ENCODE data around the gene PHOX2A.

PHOX2A gene

DNA sequence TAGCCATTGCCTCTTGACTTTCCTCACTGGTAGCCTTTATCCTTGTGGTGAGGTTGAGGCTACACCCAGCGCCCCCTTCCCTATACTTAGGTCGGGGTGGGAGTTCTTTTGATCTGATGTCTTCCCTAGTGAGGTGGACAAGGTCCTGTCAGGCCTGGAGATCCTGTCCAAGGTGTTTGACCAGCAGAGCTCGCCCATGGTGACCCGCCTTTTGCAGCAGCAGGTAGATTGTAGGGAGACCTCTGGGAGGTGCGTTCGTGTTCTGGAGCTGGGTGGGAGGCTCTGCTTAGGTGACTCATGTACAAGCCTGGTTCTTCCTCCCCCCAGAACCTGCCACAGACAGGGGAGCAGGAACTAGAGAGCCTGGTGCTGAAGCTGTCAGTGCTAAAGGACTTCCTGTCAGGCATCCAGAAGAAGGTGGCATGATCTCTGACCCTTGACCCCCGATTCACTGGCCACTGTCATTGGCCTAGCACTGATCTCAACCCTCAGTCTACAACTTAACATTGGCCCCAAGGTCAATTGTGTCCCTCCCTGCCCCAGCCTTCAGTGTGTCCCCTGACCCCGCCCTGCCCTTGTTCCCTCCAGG lies 14.5 kb downstream of the PHOX2A start:
- no peak for TF ChIP-seq BACH2 (CRISPR knock-in tag; IDR thresholded peaks at IDR 0.05; ENCODE audit: borderline replicate concordance)
- TF ChIP-seq ZNF70 (CRISPR knock-in tag; IDR thresholded peaks at IDR 0.05), result no peak
- TF ChIP-seq, protein P1, sequence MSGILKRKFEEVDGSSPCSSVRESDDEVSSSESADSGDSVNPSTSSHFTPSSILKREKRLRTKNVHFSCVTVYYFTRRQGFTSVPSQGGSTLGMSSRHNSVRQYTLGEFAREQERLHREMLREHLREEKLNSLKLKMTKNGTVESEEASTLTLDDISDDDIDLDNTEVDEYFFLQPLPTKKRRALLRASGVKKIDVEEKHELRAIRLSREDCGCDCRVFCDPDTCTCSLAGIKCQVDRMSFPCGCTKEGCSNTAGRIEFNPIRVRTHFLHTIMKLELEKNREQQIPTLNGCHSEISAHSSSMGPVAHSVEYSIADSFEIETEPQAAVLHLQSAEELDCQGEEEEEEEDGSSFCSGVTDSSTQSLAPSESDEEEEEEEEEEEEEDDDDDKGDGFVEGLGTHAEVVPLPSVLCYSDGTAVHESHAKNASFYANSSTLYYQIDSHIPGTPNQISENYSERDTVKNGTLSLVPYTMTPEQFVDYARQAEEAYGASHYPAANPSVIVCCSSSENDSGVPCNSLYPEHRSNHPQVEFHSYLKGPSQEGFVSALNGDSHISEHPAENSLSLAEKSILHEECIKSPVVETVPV (CRISPR knock-in tag; IDR thresholded peaks at IDR 0.05), result no peak
- no peak for TF ChIP-seq TCF4 (CRISPR knock-in tag; IDR thresholded peaks at IDR 0.05; ENCODE audit: borderline replicate concordance)
- TF ChIP-seq, protein P2, sequence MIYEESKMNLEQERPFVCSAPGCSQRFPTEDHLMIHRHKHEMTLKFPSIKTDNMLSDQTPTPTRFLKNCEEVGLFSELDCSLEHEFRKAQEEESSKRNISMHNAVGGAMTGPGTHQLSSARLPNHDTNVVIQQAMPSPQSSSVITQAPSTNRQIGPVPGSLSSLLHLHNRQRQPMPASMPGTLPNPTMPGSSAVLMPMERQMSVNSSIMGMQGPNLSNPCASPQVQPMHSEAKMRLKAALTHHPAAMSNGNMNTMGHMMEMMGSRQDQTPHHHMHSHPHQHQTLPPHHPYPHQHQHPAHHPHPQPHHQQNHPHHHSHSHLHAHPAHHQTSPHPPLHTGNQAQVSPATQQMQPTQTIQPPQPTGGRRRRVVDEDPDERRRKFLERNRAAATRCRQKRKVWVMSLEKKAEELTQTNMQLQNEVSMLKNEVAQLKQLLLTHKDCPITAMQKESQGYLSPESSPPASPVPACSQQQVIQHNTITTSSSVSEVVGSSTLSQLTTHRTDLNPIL (CRISPR knock-in tag; IDR thresholded peaks at IDR 0.05; ENCODE audit: low read depth), result no peak
- no peak for TF ChIP-seq ZFP30 (CRISPR knock-in tag; IDR thresholded peaks at IDR 0.05)
- no peak for TF ChIP-seq ARNTL (CRISPR knock-in tag; IDR thresholded peaks at IDR 0.05; ENCODE audit: borderline replicate concordance, low read depth)
- TF ChIP-seq GLIS3 (CRISPR knock-in tag; IDR thresholded peaks at IDR 0.05), result no peak
- TF ChIP-seq CSDC2 (CRISPR knock-in tag; IDR thresholded peaks at IDR 0.05), result no peak
- TF ChIP-seq ZC3H10 (CRISPR knock-in tag; IDR thresholded peaks at IDR 0.05), result no peak
- no peak for TF ChIP-seq OSR1 (CRISPR knock-in tag; IDR thresholded peaks at IDR 0.05)
- TF ChIP-seq, protein P3, sequence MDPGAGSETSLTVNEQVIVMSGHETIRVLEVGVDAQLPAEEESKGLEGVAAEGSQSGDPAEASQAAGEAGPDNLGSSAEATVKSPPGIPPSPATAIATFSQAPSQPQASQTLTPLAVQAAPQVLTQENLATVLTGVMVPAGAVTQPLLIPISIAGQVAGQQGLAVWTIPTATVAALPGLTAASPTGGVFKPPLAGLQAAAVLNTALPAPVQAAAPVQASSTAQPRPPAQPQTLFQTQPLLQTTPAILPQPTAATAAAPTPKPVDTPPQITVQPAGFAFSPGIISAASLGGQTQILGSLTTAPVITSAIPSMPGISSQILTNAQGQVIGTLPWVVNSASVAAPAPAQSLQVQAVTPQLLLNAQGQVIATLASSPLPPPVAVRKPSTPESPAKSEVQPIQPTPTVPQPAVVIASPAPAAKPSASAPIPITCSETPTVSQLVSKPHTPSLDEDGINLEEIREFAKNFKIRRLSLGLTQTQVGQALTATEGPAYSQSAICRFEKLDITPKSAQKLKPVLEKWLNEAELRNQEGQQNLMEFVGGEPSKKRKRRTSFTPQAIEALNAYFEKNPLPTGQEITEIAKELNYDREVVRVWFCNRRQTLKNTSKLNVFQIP (CRISPR knock-in tag; IDR thresholded peaks at IDR 0.05; ENCODE audit: borderline replicate concordance, low read depth), result no peak
- TF ChIP-seq RARB (CRISPR knock-in tag; IDR thresholded peaks at IDR 0.05), result no peak
- TF ChIP-seq ZFP3 (CRISPR knock-in tag; IDR thresholded peaks at IDR 0.05), result no peak
- TF ChIP-seq, protein P4, sequence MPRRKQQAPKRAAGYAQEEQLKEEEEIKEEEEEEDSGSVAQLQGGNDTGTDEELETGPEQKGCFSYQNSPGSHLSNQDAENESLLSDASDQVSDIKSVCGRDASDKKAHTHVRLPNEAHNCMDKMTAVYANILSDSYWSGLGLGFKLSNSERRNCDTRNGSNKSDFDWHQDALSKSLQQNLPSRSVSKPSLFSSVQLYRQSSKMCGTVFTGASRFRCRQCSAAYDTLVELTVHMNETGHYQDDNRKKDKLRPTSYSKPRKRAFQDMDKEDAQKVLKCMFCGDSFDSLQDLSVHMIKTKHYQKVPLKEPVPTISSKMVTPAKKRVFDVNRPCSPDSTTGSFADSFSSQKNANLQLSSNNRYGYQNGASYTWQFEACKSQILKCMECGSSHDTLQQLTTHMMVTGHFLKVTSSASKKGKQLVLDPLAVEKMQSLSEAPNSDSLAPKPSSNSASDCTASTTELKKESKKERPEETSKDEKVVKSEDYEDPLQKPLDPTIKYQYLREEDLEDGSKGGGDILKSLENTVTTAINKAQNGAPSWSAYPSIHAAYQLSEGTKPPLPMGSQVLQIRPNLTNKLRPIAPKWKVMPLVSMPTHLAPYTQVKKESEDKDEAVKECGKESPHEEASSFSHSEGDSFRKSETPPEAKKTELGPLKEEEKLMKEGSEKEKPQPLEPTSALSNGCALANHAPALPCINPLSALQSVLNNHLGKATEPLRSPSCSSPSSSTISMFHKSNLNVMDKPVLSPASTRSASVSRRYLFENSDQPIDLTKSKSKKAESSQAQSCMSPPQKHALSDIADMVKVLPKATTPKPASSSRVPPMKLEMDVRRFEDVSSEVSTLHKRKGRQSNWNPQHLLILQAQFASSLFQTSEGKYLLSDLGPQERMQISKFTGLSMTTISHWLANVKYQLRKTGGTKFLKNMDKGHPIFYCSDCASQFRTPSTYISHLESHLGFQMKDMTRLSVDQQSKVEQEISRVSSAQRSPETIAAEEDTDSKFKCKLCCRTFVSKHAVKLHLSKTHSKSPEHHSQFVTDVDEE (CRISPR knock-in tag; IDR thresholded peaks at IDR 0.05), result no peak
- no peak for TF ChIP-seq ZNF8 (CRISPR knock-in tag; IDR thresholded peaks at IDR 0.05)
- TF ChIP-seq PPARA (CRISPR knock-in tag; IDR thresholded peaks at IDR 0.05; ENCODE audit: borderline replicate concordance), result no peak
- TF ChIP-seq, protein P5, sequence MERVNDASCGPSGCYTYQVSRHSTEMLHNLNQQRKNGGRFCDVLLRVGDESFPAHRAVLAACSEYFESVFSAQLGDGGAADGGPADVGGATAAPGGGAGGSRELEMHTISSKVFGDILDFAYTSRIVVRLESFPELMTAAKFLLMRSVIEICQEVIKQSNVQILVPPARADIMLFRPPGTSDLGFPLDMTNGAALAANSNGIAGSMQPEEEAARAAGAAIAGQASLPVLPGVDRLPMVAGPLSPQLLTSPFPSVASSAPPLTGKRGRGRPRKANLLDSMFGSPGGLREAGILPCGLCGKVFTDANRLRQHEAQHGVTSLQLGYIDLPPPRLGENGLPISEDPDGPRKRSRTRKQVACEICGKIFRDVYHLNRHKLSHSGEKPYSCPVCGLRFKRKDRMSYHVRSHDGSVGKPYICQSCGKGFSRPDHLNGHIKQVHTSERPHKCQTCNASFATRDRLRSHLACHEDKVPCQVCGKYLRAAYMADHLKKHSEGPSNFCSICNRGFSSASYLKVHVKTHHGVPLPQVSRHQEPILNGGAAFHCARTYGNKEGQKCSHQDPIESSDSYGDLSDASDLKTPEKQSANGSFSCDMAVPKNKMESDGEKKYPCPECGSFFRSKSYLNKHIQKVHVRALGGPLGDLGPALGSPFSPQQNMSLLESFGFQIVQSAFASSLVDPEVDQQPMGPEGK (CRISPR knock-in tag; IDR thresholded peaks at IDR 0.05; ENCODE audit: borderline replicate concordance), result no peak
- ATAC-seq, result no peak

DNA sequence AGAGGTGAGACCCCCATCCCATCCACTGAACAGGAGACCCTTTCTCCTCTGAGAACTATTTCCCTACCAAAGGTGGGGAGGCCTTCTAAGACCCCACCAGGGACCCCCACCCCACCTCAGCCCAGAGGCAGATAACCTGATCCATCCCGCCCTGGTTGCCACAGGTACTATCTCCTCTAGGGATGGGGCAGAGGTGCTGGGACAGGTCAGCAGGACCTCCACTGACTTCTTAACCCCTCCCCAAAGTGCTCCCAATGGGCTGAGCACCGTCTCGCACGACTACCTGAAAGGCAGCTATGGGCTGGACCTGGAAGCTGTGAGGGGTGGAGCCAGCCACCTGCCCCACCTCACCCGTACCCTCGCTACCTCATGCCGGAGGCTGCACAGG lies 15.1 kb downstream of the PHOX2A start:
- no peak for TF ChIP-seq BACH2 (CRISPR knock-in tag; IDR thresholded peaks at IDR 0.05; ENCODE audit: borderline replicate concordance)
- TF ChIP-seq ZNF565 (CRISPR knock-in tag; conservative IDR thresholded peaks at IDR 0.05; ENCODE audit: low read depth), result no peak
- no peak for TF ChIP-seq ZFP3 (CRISPR knock-in tag; IDR thresholded peaks at IDR 0.05)
- TF ChIP-seq ZFP30 (CRISPR knock-in tag; IDR thresholded peaks at IDR 0.05), result no peak
- TF ChIP-seq, protein P5 (CRISPR knock-in tag; IDR thresholded peaks at IDR 0.05; ENCODE audit: borderline replicate concordance), result no peak
- TF ChIP-seq OSR1 (CRISPR knock-in tag; IDR thresholded peaks at IDR 0.05), result no peak
- no peak for TF ChIP-seq TCF4 (CRISPR knock-in tag; IDR thresholded peaks at IDR 0.05; ENCODE audit: borderline replicate concordance)
- no peak for TF ChIP-seq SNAI2 (CRISPR knock-in tag; IDR thresholded peaks at IDR 0.05)
- TF ChIP-seq ESRRG (CRISPR knock-in tag; IDR thresholded peaks at IDR 0.05), result no peak
- TF ChIP-seq GLIS3 (CRISPR knock-in tag; IDR thresholded peaks at IDR 0.05), result no peak
- TF ChIP-seq PPARA (CRISPR knock-in tag; IDR thresholded peaks at IDR 0.05; ENCODE audit: borderline replicate concordance), result no peak
- TF ChIP-seq, protein P1 (CRISPR knock-in tag; IDR thresholded peaks at IDR 0.05), result no peak
- ATAC-seq, result no peak

All from SK-N-SH treated with all-trans-retinoic acid at 6 μM for 48 hours (cell line).